B cell (primary cell): ENCODE results near the gene IRF1. TPM values are rescaled to one million over a fixed set of nuclear protein-coding genes. Genes with fewer than 3 reads are reported as not detected.

Experiments
- ATAC-seq: fragments of 200-7000 bp; cut with Tn5 transposase; one replicate; pipeline ENCODE4 v1.10.0; 2021; ENCODE audit warnings: low read depth, mild to moderate bottlenecking, moderate number of reproducible peaks, moderate library complexity
- CTCF ChIA-PET: fragments of 350-600 bp; sonication (Branson Sonifier 250); formaldehyde crosslinking; loops from one replicate; lab custom pipeline; 2021; ENCODE audit warnings: antibody characterized with exemption, inconsistent platforms; lab: Charles Lee
- POLR2A ChIA-PET: fragments of 350-600 bp; sonication (Branson Sonifier 250); formaldehyde crosslinking; loops from one replicate; lab custom pipeline; 2021; ENCODE audit warnings: antibody characterized with exemption; lab: Charles Lee
- DNase-seq: peaks from one replicate; pipeline ENCODE4 v3.0.0; 2013
- H2AFZ ChIP-seq: 2 replicates; pipeline ENCODE4 v1.6.1; 2012; ENCODE audit warnings: mild to moderate bottlenecking, low read depth, low read length; ENCODE audit not compliant: insufficient read depth, poor library complexity, severe bottlenecking
- H3K27ac ChIP-seq, 2 donors: 1 replicate in 1 of 2; 2 replicates in 1 of 2; pipeline ENCODE4 v1.5.1; 2012 to 2013; ENCODE audit warnings: low read length in 2 of 2, mild to moderate bottlenecking in 2 of 2, moderate library complexity in 1 of 2
- H3K27me3 ChIP-seq, 4 experiments: fragments of 200-600 bp in 1 of 4; sonication (generic) in 1 of 4; replicated peaks in 1 of 4; 1 replicate in 2 of 4; 2 replicates in 2 of 4; pipeline versions ENCODE4 v1.6.1 to v1.7.0; 2013 to 2016; ENCODE audit warnings: low read length in 3 of 4, mild to moderate bottlenecking in 2 of 4, mixed read lengths in 1 of 4, moderate library complexity in 1 of 4; ENCODE audit not compliant: insufficient read depth in 4 of 4, control insufficient read depth in 3 of 4; ENCODE audit errors: control extremely low read depth in 1 of 4
- H3K36me3 ChIP-seq, 2 experiments: replicated peaks in 1 of 2; 1 replicate in 1 of 2; 2 replicates in 1 of 2; pipeline versions ENCODE4 v1.6.1 to v1.7.1; 2013; ENCODE audit warnings: low read length in 1 of 2; ENCODE audit not compliant: insufficient read depth in 2 of 2, control insufficient read depth in 1 of 2; ENCODE audit errors: control extremely low read depth in 1 of 2, extremely low read depth in 1 of 2
- H3K4me1 ChIP-seq, 2 donors: fragments of 200-600 bp in 1 of 2; sonication (generic) in 1 of 2; 1 replicate in 1 of 2; 2 replicates in 1 of 2; pipeline versions ENCODE4 v1.5.1 to v1.6.1; 2013 to 2017; ENCODE audit warnings: low read length in 2 of 2; ENCODE audit not compliant: control insufficient read depth in 2 of 2, insufficient read depth in 2 of 2
- H3K4me2 ChIP-seq: replicated peaks from 2 replicates; pipeline ENCODE3; 2012; ENCODE audit warnings: mild to moderate bottlenecking, low read depth, low read length; ENCODE audit not compliant: poor library complexity, severe bottlenecking
- H3K4me3 ChIP-seq, 5 experiments: fragments of 200-600 bp in 1 of 5; sonication (generic) in 1 of 5; 1 replicate in 3 of 5; 2 replicates in 2 of 5; pipeline versions ENCODE4 v1.5.1 to v1.7.0; 2011 to 2016; ENCODE audit warnings: low read length in 4 of 5, mild to moderate bottlenecking in 4 of 5, low read depth in 2 of 5, control low read depth in 1 of 5, moderate library complexity in 1 of 5; ENCODE audit not compliant: insufficient read depth in 1 of 5; ENCODE audit errors: control extremely low read depth in 1 of 5, extremely low read depth in 1 of 5
- H3K79me2 ChIP-seq: fragments of 200-600 bp; sonication (generic); one replicate; pipeline ENCODE4 v1.6.0; 2016; ENCODE audit warnings: low read length; ENCODE audit not compliant: control insufficient read depth, insufficient read depth
- H3K9ac ChIP-seq: fragments of 200-600 bp; sonication (generic); 2 replicates; pipeline ENCODE4 v1.6.1; 2017; ENCODE audit warnings: mild to moderate bottlenecking, low read length, moderate library complexity
- H3K9me3 ChIP-seq, 3 donors: one replicate each; pipeline versions ENCODE4 v1.6.1 to v1.7.1; 2013; ENCODE audit warnings: low read length in 2 of 3; ENCODE audit not compliant: control insufficient read depth in 2 of 3, insufficient read depth in 1 of 3; ENCODE audit errors: control extremely low read depth in 1 of 3
- H4K20me1 ChIP-seq: 2 replicates; pipeline ENCODE4 v1.6.0; 2012; ENCODE audit warnings: mild to moderate bottlenecking, low read length; ENCODE audit not compliant: insufficient read depth, control insufficient read depth, poor library complexity, severe bottlenecking
- H3K27ac Mint-ChIP-seq: one replicate; pipeline ENCODE4 v1.8.0; 2021; ENCODE audit warnings: mixed read lengths
- H3K27me3 Mint-ChIP-seq: one replicate; pipeline ENCODE4 v1.8.0; 2021; ENCODE audit warnings: mixed read lengths
- H3K4me1 Mint-ChIP-seq: one replicate; pipeline ENCODE4 v1.8.0; 2021; ENCODE audit warnings: mixed read lengths
- H3K4me3 Mint-ChIP-seq: one replicate; pipeline ENCODE4 v1.8.0; 2021; ENCODE audit warnings: mixed read lengths
- H3K9me3 Mint-ChIP-seq: one replicate; pipeline ENCODE4 v1.8.0; 2022; ENCODE audit warnings: mixed read lengths; ENCODE audit not compliant: insufficient read depth
- EZH2 ChIP-seq: IDR thresholded peaks from 2 replicates; pipeline ENCODE4 v1.6.1; 2012; ENCODE audit warnings: borderline replicate concordance, low read depth, mild to moderate bottlenecking, moderate library complexity, low read length; ENCODE audit not compliant: insufficient read depth, poor library complexity, severe bottlenecking
- WGBS: methylation state at CpG from one replicate; pipeline ENCODE4 v1.1.5; 2013; ENCODE audit warnings: missing lambda C conversion rate; ENCODE audit not compliant: insufficient coverage; 5-methylcytosine and 5-hydroxymethylcytosine counted together
- intact Hi-C: fragments of 100-400 bp; cut with micrococcal nuclease; formaldehyde crosslinking; loops from one replicate; pipeline ENCODE4 v1.10.0; 2022
- polyA plus RNA-seq: library from polyadenylated mRNA; depleted of rRNA; stranded (reverse); fragments of >200 nt; gene quantifications from 2 replicates; pipeline ENCODE4 v1.2.3, GENCODE V29; 2012
- total RNA-seq, 2 donors: library from RNA; stranded (reverse); fragments of 120-200 nt in 1 of 2; gene quantifications; 1 replicate in 1 of 2; 2 replicates in 1 of 2; pipeline versions ENCODE4 v1.2.3 to v1.2.4, GENCODE V29; 2013 to 2022
- TF ChIP-seq, protein P1 (sequence below): fragments of 200-600 bp; IDR thresholded peaks from one replicate; pipeline ENCODE4 v1.8.0; 2022; ENCODE audit warnings: antibody characterized with exemption, mild to moderate bottlenecking

The IRF1 gene
- total and polyA plus RNA-seq, 2 donors (not counting 1 experiment from before 2014, with no cell fraction given) = 173 to 306 TPM

DNA sequence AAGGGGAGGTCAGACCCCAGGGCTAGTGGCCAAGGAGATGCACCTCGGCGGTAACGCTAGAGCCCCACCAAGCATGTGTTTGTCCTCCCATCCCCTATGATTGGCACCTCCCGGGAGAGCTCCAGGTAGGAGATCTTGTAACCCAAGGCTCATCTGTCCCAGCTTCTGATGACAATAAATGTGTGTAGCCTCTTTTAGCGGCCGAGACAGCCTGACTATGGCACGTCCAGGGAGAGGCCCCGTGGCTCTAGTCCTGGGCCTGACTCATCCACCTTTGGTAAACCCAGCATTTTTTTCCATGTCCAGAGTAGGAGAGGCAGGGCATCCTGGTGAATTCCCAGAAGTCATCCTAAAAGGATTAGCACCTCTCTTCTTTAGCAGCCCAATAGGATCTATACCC is 39.2 kb downstream of the IRF1 start:
- peaks cover 44 to 46% of the 10 kb centered on the region in 2 donors for H3K4me1 ChIP-seq
- H3K27me3 Mint-ChIP-seq = no peaks in the 10 kb centered on the region
- intact Hi-C loops = no loop called here
- no peak overlapping the region for H3K4me3 ChIP-seq
- ChIA-PET POLR2A (interaction anchor here (1.6 kb wide), 1 partner anchor 22 kb away, joined by 4 read pairs; no protein-coding TSS in a partner anchor), CTCF (no interaction called here)
- peaks cover 63% of the 10 kb centered on the region for H3K4me1 Mint-ChIP-seq
- H2AFZ ChIP-seq = no peak overlapping the region
- no peaks in the 10 kb centered on the region for H3K9me3 Mint-ChIP-seq
- no peak overlapping the region for H3K27ac Mint-ChIP-seq
- no peak overlapping the region for H3K27ac ChIP-seq
- H3K36me3 ChIP-seq = peaks cover 7 to 41% of the 10 kb centered on the region in 2 experiments
- no peak for DNase-seq
- H3K4me3 Mint-ChIP-seq = no peak overlapping the region
- no peak overlapping the region for H3K4me2 ChIP-seq
- H3K9me3 ChIP-seq = no peaks in the 10 kb centered on the region
- 100% methylated on average over 1 of the region's 8 CpGs for whole genome bisulfite sequencing
- H3K79me2 ChIP-seq = peaks cover 49% of the 10 kb centered on the region
- no peak for TF ChIP-seq EZH2
- TF ChIP-seq, protein P1, sequence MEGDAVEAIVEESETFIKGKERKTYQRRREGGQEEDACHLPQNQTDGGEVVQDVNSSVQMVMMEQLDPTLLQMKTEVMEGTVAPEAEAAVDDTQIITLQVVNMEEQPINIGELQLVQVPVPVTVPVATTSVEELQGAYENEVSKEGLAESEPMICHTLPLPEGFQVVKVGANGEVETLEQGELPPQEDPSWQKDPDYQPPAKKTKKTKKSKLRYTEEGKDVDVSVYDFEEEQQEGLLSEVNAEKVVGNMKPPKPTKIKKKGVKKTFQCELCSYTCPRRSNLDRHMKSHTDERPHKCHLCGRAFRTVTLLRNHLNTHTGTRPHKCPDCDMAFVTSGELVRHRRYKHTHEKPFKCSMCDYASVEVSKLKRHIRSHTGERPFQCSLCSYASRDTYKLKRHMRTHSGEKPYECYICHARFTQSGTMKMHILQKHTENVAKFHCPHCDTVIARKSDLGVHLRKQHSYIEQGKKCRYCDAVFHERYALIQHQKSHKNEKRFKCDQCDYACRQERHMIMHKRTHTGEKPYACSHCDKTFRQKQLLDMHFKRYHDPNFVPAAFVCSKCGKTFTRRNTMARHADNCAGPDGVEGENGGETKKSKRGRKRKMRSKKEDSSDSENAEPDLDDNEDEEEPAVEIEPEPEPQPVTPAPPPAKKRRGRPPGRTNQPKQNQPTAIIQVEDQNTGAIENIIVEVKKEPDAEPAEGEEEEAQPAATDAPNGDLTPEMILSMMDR = no peak
- peaks cover 17% of the 10 kb centered on the region for H4K20me1 ChIP-seq
- ATAC-seq = no peak
- no peak overlapping the region for H3K9ac ChIP-seq
- H3K27me3 ChIP-seq = no peaks in the 10 kb centered on the region

DNA sequence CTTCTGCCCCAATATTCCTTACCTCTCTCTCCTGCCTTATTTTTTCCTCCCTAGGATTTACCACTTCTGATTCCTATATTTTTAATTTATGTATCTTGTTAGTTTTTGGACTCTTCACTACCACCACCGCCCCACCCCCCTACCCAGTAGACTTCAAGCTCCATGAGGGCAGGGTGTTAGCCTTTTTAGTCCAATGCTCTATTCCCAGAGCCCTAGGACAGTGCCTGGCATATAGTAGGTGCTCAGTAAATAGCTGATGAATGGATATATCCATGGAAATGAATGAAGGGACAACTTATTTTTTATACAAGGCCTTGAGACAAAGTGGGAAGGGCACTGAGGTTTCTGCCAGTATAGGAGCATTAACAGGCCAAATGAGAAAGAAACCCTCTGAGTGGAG is 41.5 kb downstream of the IRF1 start:
- Histone ChIP-seq H3K9me3 (no peaks in the 10 kb centered on the region), H3K9ac (no peak overlapping the region), H2AFZ (no peak overlapping the region), H4K20me1 (peaks cover 40% of the 10 kb centered on the region), H3K27me3 (no peaks in the 10 kb centered on the region), H3K36me3 (peaks cover 7 to 49% of the 10 kb centered on the region in 2 experiments), H3K27ac (no peak overlapping the region), H3K79me2 (peaks cover 60% of the 10 kb centered on the region), H3K4me2 (no peak overlapping the region), H3K4me1 (peaks cover 31 to 36% of the 10 kb centered on the region in 2 donors), H3K4me3 (no peak overlapping the region)
- Mint-ChIP-seq H3K4me3 (no peak overlapping the region), H3K4me1 (peaks cover 61% of the 10 kb centered on the region), H3K27ac (peak overlapping the region; percentile 46), H3K9me3 (no peaks in the 10 kb centered on the region), H3K27me3 (no peaks in the 10 kb centered on the region)
- WGBS = no CpG with 5 or more reads among the region's 1 CpG
- no peak for DNase-seq
- TF ChIP-seq, protein P1 = no peak
- TF ChIP-seq EZH2 = no peak
- POLR2A ChIA-PET = no interaction called here
- CTCF ChIA-PET = no interaction called here
- ATAC-seq = no peak
- intact Hi-C loops = no loop called here
